Endothelial cell (in vitro differentiated cells): Measurements from ENCODE around the gene NEDD4L. TPM values are rescaled to one million over a fixed set of nuclear protein-coding genes. Genes with fewer than 3 reads are reported as not detected.

Experiments used
- DNase-seq: peaks from one replicate; pipeline ENCODE4 v3.0.0; 2021; ENCODE audit warnings: low spot score
- H3K27ac Mint-ChIP-seq: one replicate; pipeline ENCODE4 v1.8.0; 2021; ENCODE audit warnings: mixed read lengths, inconsistent platforms; ENCODE audit not compliant: unreplicated experiment
- H3K27me3 Mint-ChIP-seq: one replicate; pipeline ENCODE4 v1.8.0; 2021; ENCODE audit warnings: mild to moderate bottlenecking, moderate library complexity, mixed read lengths, inconsistent platforms; ENCODE audit not compliant: unreplicated experiment
- H3K36me3 Mint-ChIP-seq: one replicate; pipeline ENCODE4 v1.8.0; 2021; ENCODE audit warnings: mild to moderate bottlenecking, low read depth, mixed read lengths, inconsistent platforms; ENCODE audit not compliant: unreplicated experiment
- H3K4me1 Mint-ChIP-seq: one replicate; pipeline ENCODE4 v1.8.0; 2021; ENCODE audit warnings: mild to moderate bottlenecking, mixed read lengths, inconsistent platforms; ENCODE audit not compliant: unreplicated experiment
- H3K4me3 Mint-ChIP-seq: one replicate; pipeline ENCODE4 v1.8.0; 2021; ENCODE audit warnings: mild to moderate bottlenecking, mixed read lengths, inconsistent platforms; ENCODE audit not compliant: unreplicated experiment
- H3K9me3 Mint-ChIP-seq: one replicate; pipeline ENCODE4 v1.8.0; 2021; ENCODE audit warnings: mixed read lengths, inconsistent platforms; ENCODE audit not compliant: unreplicated experiment
- total RNA-seq: library from RNA; stranded (reverse); fragmentation: NEBNext Ultra II Directional; extraction: Animal tissue kit (Norgen Biotek cat#: 25700); gene quantifications from one replicate; pipeline ENCODE4 v1.2.1, GENCODE V29; 2021; ENCODE audit not compliant: unreplicated experiment
- TF ChIP-seq, protein P1 (sequence below): fragments of 200-600 bp; sonication (generic); IDR thresholded peaks from one replicate; pipeline ENCODE4 v1.5.0; 2021; ENCODE audit warnings: antibody characterized with exemption; ENCODE audit not compliant: unreplicated experiment

Gene NEDD4L
- total RNA-seq, 1 donor from 2014 or later = 42.8 TPM

DNA sequence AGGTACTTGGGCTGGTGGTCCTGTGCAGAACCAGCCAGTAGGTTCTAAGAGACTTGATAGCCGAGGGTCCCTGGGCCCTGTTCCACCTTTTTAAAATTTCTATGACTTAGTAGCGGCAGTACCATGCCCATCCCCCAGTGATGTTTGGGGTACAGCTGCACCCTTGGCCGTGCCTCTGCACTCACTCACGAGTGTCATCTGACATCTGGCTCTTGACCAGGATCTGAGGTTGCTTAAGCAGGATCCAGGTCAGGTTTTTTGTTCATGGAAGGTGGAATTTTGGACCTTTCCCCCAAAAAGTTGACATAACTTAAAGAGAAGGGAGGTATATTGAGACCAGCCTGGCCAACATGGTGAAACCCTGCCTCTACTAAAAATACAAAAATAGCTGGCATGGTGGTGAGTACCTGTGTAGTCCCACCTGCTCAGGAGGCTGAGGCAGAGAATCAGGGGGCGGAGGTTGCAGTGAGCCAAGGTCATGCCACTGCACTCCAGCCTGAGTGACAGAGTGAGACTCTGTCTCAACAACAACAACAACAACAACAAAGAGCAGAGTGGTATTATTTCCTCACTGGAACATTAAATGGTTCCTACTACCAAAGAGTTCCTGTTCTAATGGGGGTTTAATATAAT lies 163.6 kb downstream of the NEDD4L start:
- TF ChIP-seq, protein P1, sequence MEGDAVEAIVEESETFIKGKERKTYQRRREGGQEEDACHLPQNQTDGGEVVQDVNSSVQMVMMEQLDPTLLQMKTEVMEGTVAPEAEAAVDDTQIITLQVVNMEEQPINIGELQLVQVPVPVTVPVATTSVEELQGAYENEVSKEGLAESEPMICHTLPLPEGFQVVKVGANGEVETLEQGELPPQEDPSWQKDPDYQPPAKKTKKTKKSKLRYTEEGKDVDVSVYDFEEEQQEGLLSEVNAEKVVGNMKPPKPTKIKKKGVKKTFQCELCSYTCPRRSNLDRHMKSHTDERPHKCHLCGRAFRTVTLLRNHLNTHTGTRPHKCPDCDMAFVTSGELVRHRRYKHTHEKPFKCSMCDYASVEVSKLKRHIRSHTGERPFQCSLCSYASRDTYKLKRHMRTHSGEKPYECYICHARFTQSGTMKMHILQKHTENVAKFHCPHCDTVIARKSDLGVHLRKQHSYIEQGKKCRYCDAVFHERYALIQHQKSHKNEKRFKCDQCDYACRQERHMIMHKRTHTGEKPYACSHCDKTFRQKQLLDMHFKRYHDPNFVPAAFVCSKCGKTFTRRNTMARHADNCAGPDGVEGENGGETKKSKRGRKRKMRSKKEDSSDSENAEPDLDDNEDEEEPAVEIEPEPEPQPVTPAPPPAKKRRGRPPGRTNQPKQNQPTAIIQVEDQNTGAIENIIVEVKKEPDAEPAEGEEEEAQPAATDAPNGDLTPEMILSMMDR = no peak
- no peaks in the 10 kb centered on the region for H3K36me3 Mint-ChIP-seq
- H3K4me1 Mint-ChIP-seq = peaks cover 25% of the 10 kb centered on the region
- H3K27ac Mint-ChIP-seq = no peak overlapping the region
- H3K4me3 Mint-ChIP-seq = no peak overlapping the region
- no peak for DNase-seq
- no peaks in the 10 kb centered on the region for H3K9me3 Mint-ChIP-seq
- no peaks in the 10 kb centered on the region for H3K27me3 Mint-ChIP-seq

DNA sequence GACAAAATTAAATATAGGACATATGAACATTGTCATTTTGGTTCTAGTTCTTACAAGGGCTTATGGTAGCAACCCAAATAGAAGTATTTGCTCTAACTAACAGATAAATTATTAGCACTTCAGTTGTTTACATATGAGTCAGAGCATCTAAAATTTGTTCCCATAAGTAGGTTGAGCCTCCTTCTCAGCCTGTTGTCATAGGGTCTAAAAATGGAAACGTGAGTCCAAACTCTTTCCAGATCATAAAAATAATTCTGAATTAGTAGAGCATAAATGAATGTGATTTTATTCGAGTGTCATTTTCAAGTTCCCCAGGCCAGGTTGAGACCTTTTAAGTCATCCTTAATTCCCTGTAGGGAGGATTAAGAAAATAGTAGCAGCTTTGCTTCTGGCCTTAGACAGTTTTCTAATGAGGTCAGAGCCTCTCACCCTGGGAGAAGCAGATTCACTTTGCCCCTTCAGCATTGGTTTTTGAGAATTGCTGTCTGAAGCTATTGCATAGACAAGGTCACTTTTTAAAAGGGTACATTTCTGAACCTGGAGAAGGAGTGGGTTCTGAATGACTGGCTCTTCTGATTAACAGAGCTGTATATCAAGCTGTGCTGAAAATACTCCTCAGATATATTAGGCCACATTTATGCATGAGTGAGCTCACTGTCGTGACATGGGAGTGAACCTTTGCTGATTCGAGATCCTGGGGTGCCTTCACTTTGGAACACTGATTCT lies 164.3 kb downstream of the NEDD4L start:
- Mint-ChIP-seq H3K4me3 (no peak overlapping the region), H3K4me1 (peaks cover 24% of the 10 kb centered on the region), H3K27ac (peak overlapping the region; percentile 58), H3K27me3 (no peaks in the 10 kb centered on the region), H3K9me3 (no peaks in the 10 kb centered on the region), H3K36me3 (no peaks in the 10 kb centered on the region)
- no peak for DNase-seq
- TF ChIP-seq, protein P1 = no peak

DNA sequence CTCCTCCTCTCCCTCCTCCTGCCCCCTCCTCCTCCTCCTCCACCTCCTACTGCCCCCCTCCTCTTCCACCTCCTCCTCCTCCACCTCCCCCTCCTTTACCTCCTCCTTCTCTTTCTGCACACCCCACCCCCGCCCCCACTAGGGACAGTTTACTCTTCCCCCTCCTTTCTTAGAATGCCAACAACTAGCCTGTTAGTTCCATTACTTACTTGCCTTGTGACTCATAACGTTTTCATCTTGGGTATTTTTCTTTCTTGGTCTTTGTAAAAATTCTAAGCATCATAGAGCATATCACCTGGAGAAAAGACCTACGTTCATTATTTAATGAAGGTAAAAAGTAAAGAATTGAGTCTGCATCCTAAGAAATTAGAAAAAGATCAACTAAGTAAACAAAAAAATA lies 165.3 kb downstream of the NEDD4L start:
- Mint-ChIP-seq H3K27me3 (peaks cover 3% of the 10 kb centered on the region), H3K9me3 (no peaks in the 10 kb centered on the region), H3K4me3 (no peak overlapping the region), H3K4me1 (peaks cover 34% of the 10 kb centered on the region), H3K27ac (no peak overlapping the region), H3K36me3 (no peaks in the 10 kb centered on the region)
- TF ChIP-seq, protein P1 = no peak
- DNase-seq = no peak

DNA sequence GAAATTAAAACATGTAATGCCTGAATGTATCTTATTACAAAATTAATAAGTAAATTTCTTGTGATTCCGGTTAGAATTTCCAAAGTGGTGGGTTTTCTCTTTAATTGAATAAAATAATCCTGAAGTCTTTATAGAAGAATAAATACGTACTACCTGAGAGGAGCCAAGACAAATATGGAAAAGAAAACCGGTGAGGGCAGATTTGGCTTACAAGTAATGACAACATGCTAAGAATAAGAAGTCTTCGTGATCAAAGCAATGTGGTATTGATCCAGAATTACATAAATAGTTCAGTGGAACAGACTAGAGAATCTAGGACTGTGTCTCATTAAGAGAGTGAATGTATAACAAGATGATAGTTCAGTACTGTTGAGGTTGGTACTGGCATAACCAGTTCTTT lies 167.5 kb downstream of the NEDD4L start:
- H3K9me3 Mint-ChIP-seq = no peaks in the 10 kb centered on the region
- H3K4me1 Mint-ChIP-seq = peaks cover 37% of the 10 kb centered on the region
- H3K27ac Mint-ChIP-seq = no peak overlapping the region
- no peak for DNase-seq
- TF ChIP-seq, protein P1 = no peak
- peaks cover 4% of the 10 kb centered on the region for H3K27me3 Mint-ChIP-seq
- no peak overlapping the region for H3K4me3 Mint-ChIP-seq
- H3K36me3 Mint-ChIP-seq = no peaks in the 10 kb centered on the region

DNA sequence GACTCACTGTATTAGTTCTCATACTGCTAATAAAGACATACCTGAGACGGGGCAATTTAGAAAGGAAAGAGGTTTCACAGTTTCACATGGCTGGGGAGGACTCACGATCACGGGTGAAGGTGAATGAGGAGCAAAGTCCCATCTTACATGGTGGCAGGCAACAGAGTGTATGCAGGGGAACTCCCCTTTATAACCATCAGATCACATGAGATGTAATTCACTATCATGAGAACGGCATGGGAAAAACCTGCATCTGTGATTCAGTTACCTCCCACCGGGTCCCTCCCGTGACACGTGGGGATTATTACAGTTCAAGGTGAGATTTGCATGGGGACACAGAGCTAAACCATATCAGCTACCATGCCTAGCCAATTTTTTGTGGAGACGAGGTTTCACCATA lies 168.2 kb downstream of the NEDD4L start:
- no peaks in the 10 kb centered on the region for H3K36me3 Mint-ChIP-seq
- no peak overlapping the region for H3K4me3 Mint-ChIP-seq
- H3K4me1 Mint-ChIP-seq = peaks cover 43% of the 10 kb centered on the region
- no peak for DNase-seq
- no peak overlapping the region for H3K27ac Mint-ChIP-seq
- TF ChIP-seq, protein P1 = no peak
- H3K9me3 Mint-ChIP-seq = no peaks in the 10 kb centered on the region
- H3K27me3 Mint-ChIP-seq = peaks cover 4% of the 10 kb centered on the region
